Heart right ventricle (tissue), 16 donors: ENCODE data around the gene CCDC50. TPM values are rescaled to one million over a fixed set of nuclear protein-coding genes. Genes with fewer than 3 reads are reported as not detected.
A peak's percentile ranks its signal among the peaks of the same experiment; 100 is the strongest.

ENCODE experiments used
- ATAC-seq, 8 donors: fragments of 200-7000 bp; cut with Tn5 transposase; one replicate each; pipeline ENCODE4 v1.9.1; 2020; ENCODE audit warnings: mild to moderate bottlenecking in 8 of 8, moderate library complexity in 8 of 8, moderate number of reproducible peaks in 1 of 8
- DNase-seq, 2 donors: peaks; one replicate each; pipeline ENCODE4 v3.0.0-alpha.2; 2020
- H3K27ac ChIP-seq, 10 donors: fragments of 200-600 bp; sonication (generic) in 2 of 10; one replicate each; pipeline versions ENCODE4 v1.5.0 to v1.8.0; 2020 to 2022; ENCODE audit warnings: mild to moderate bottlenecking in 3 of 10
- H3K27me3 ChIP-seq, 7 donors: fragments of 200-600 bp; one replicate each; pipeline ENCODE4 v1.8.0; 2021 to 2022; ENCODE audit warnings: mild to moderate bottlenecking in 2 of 7
- H3K36me3 ChIP-seq, 9 donors: fragments of 200-600 bp; sonication (generic) in 1 of 9; one replicate each; pipeline versions ENCODE4 v1.5.0 to v1.8.0; 2020 to 2022; ENCODE audit warnings: mild to moderate bottlenecking in 2 of 9
- H3K4me1 ChIP-seq, 9 donors: fragments of 200-600 bp; sonication (generic) in 1 of 9; one replicate each; pipeline versions ENCODE4 v1.5.0 to v1.8.0; 2020 to 2022; ENCODE audit warnings: mild to moderate bottlenecking in 4 of 9
- H3K4me3 ChIP-seq, 10 donors: fragments of 200-600 bp; sonication (generic) in 2 of 10; one replicate each; pipeline versions ENCODE4 v1.5.0 to v1.8.0; 2020 to 2022; ENCODE audit warnings: mild to moderate bottlenecking in 7 of 10, moderate library complexity in 2 of 10
- H3K9me3 ChIP-seq, 11 donors: fragments of 200-600 bp in 10 of 11; sonication (generic) in 2 of 11; one replicate each; pipeline versions ENCODE4 v1.5.0 to v1.8.0; 2013 to 2022; ENCODE audit warnings: mild to moderate bottlenecking in 2 of 11, control low read depth in 1 of 11, moderate library complexity in 1 of 11
- CTCF ChIP-seq, 9 donors: fragments of 200-600 bp; sonication (generic) in 2 of 9; IDR thresholded peaks; one replicate each; pipeline versions ENCODE4 v1.5.0 to v1.8.0; 2021 to 2022; ENCODE audit warnings: antibody characterized with exemption in 9 of 9, mild to moderate bottlenecking in 5 of 9, moderate library complexity in 1 of 9
- WGBS, 2 donors: extraction: QIAGEN DNeasy Blood & Tissue Kit; methylation state at CpG; one replicate each; pipeline ENCODE4 v1.1.7; 2013; ENCODE audit warnings: inconsistent platforms in 1 of 2; 5-methylcytosine and 5-hydroxymethylcytosine counted together
- intact Hi-C, 10 donors: fragments of 100-400 bp; cut with DNase I; formaldehyde crosslinking; loops; one replicate each; pipeline versions ENCODE4 v1.11.1 to v1.14.2; 2022
- polyA plus RNA-seq, 2 donors: library from polyadenylated mRNA; stranded (reverse); fragments of 200-250 nt; gene quantifications; one replicate each; pipeline ENCODE4 v1.2.3, GENCODE V29; 2013
- total RNA-seq, 10 donors: library from RNA; stranded (reverse); fragmentation: NEBNext Ultra II Directional in 3 of 10; extraction: Animal tissue kit (Norgen Biotek cat#: 25700) in 3 of 10; gene quantifications; one replicate each; pipeline versions ENCODE4 v1.2.1 to v1.2.4, GENCODE V29; 2021 to 2023
- donor health status: Arrhythmogenic right ventricular cardiomyopathy.
- donor health status: ischemic (EF 13 %, LVEDD 7.1; RV severe dilation, severe dysfunction).
- donor health status: healthy with polysubstance abuse.
- donor health status: DM: no; HTN: yes; CAD: no.
- donor health status: DM: no; HTN: no; CAD: no.
- donor health status: ischemic (EF 25% LVEDD 6.9; RV normal size, moderate dysfunction).
- donor health status: ischemic (EF 25% LVEDD 5.7; RV mildly dilated, moderate dysfunction).
- donor health status: healthy.
- donor health status: DM: yes; HTN: yes; CAD: no.
- donor health status: Ischemic cardiomyopathy.
- donor health status: ischemic (EF 35%, LVEDD 5.7; RV mildly dilated, moderate dysfunction).
- donor health status: nonischemic (EF 11% LVEDD 7.7; RV severe dilation, severe dysfunction).
- donor health status: DM: yes; HTN: yes; CAD: no.
- donor health status: PGD.
- donor health status: ischemic (EF 29% LVEDD 5.4; RV normal size, mild dysfunction).
- donor health status: nonischemic (EF 23%, LVEDD 6.1; RV moderate dilation, normal function).

Gene CCDC50
- total and polyA plus RNA-seq, 12 donors, result 14.3 to 58.8 (median 51.0) TPM

GRCh38 chr3:191345334-191345733, 16.1 kb downstream of the CCDC50 start:
- H3K4me3 ChIP-seq, result no peak overlapping the region
- H3K4me1 ChIP-seq, result peaks cover 0 to 98% (median 69%) of the 10 kb centered on the region in 9 donors
- no peak for TF ChIP-seq CTCF (IDR thresholded peaks at IDR 0.05)
- no peaks in the 10 kb centered on the region for H3K27me3 ChIP-seq
- intact Hi-C loops, result loop anchor here in 1 of 10 donors (5.0 kb wide), 1 partner anchor 598 kb away; no protein-coding TSS in a partner anchor
- no peak overlapping the region for H3K27ac ChIP-seq
- WGBS, 2 donors, result 95% methylated on average over 5 of the region's 5 CpGs
- no peaks in the 10 kb centered on the region for H3K36me3 ChIP-seq
- DNase-seq (no peak), ATAC-seq (no peak)
- no peaks in the 10 kb centered on the region for H3K9me3 ChIP-seq

- H3K9me3 ChIP-seq, result no peaks in the 10 kb centered on the region
- H3K27me3 ChIP-seq, result no peaks in the 10 kb centered on the region
- intact Hi-C loops, result loop anchor here in 1 of 10 donors (5.0 kb wide), 1 partner anchor 600 kb away; no protein-coding TSS in a partner anchor
- ATAC-seq (no peak), DNase-seq (no peak)
- peaks cover 0 to 98% (median 68%) of the 10 kb centered on the region in 9 donors for H3K4me1 ChIP-seq
- no peak overlapping the region for H3K4me3 ChIP-seq
- WGBS, 2 donors, result 61 to 74% methylated on average over 3 of the region's 3 CpGs
- H3K36me3 ChIP-seq, result no peaks in the 10 kb centered on the region
- no peak for TF ChIP-seq CTCF (IDR thresholded peaks at IDR 0.05)
- no peak overlapping the region for H3K27ac ChIP-seq
Observed at GRCh38 chr3:191347228-191347627, 18.0 kb downstream of the CCDC50 start.

GRCh38 chr3:191348098-191348497, 18.9 kb downstream of the CCDC50 start:
- no peak for ATAC-seq
- no peak for TF ChIP-seq CTCF (IDR thresholded peaks at IDR 0.05)

GRCh38 chr3:191350396-191351090, 21.3 kb downstream of the CCDC50 start:
- peaks cover 3 to 95% (median 75%) of the 10 kb centered on the region in 9 donors for H3K4me1 ChIP-seq
- H3K36me3 ChIP-seq, result no peaks in the 10 kb centered on the region
- H3K27me3 ChIP-seq, result no peaks in the 10 kb centered on the region
- 32 to 33% methylated on average over 5 of the region's 5 CpGs for WGBS, 2 donors
- no peak for TF ChIP-seq CTCF (IDR thresholded peaks at IDR 0.05)
- H3K4me3 ChIP-seq, result no peak overlapping the region
- no peaks in the 10 kb centered on the region for H3K9me3 ChIP-seq
- intact Hi-C loops, result no loop called here
- DNase-seq, result no peak
- H3K27ac ChIP-seq, result peak overlapping the region in 9 of 10 donors; percentile 28 to 69 (median 52)
- ATAC-seq, result peak in 5 of 8 donors; percentile 17 to 39 (median 31)

More at GRCh38 chr3:191348098-191348497, 18.9 kb downstream of the CCDC50 start:
- H3K4me3 ChIP-seq, result no peak overlapping the region
- intact Hi-C loops, result loop anchor here in 1 of 10 donors (5.0 kb wide), 1 partner anchor 601 kb away; no protein-coding TSS in a partner anchor
- H3K27me3 ChIP-seq, result no peaks in the 10 kb centered on the region
- H3K9me3 ChIP-seq, result no peaks in the 10 kb centered on the region
- no peaks in the 10 kb centered on the region for H3K36me3 ChIP-seq
- no peak for DNase-seq
- H3K27ac ChIP-seq, result no peak overlapping the region
- peaks cover 0 to 98% (median 71%) of the 10 kb centered on the region in 9 donors for H3K4me1 ChIP-seq
- 94 to 100% methylated on average over 1 of the region's 1 CpG for WGBS, 2 donors
